Muscle layer of duodenum (tissue), 2 donors: ENCODE measurements around the gene PAN2.
"Not testable (repeated sequence)": the region's sequence is repeated elsewhere in the genome, so short reads cannot be mapped to it uniquely, and the experiment has no call there.

Experiments used
- H3K27ac ChIP-seq: one replicate; pipeline ENCODE4 v1.7.0; 2013; ENCODE audit warnings: mild to moderate bottlenecking, low read length
- H3K27me3 ChIP-seq: one replicate; pipeline ENCODE4 v1.7.0; 2013; ENCODE audit warnings: low read depth, mild to moderate bottlenecking, control low read depth, low read length
- H3K36me3 ChIP-seq, 2 donors: one replicate each; pipeline ENCODE4 v1.7.0; 2013; ENCODE audit warnings: low read length in 2 of 2, control low read depth in 1 of 2, mild to moderate bottlenecking in 1 of 2; ENCODE audit not compliant: insufficient read depth in 2 of 2, control insufficient read depth in 1 of 2
- H3K4me1 ChIP-seq, 2 donors: one replicate each; pipeline ENCODE4 v1.7.0; 2013; ENCODE audit warnings: low read length in 2 of 2, mild to moderate bottlenecking in 2 of 2, control low read depth in 1 of 2, moderate library complexity in 1 of 2; ENCODE audit not compliant: insufficient read depth in 2 of 2, control insufficient read depth in 1 of 2
- H3K4me3 ChIP-seq, 2 donors: one replicate each; pipeline ENCODE4 v1.7.0; 2013; ENCODE audit warnings: low read length in 2 of 2, low read depth in 1 of 2, mild to moderate bottlenecking in 1 of 2
- H3K9me3 ChIP-seq, 2 donors: one replicate each; pipeline ENCODE4 v1.7.0; 2013; ENCODE audit warnings: low read length in 2 of 2, control low read depth in 1 of 2, mild to moderate bottlenecking in 1 of 2; ENCODE audit not compliant: control insufficient read depth in 1 of 2
- donor health status: healthy.

Gene PAN2

DNA sequence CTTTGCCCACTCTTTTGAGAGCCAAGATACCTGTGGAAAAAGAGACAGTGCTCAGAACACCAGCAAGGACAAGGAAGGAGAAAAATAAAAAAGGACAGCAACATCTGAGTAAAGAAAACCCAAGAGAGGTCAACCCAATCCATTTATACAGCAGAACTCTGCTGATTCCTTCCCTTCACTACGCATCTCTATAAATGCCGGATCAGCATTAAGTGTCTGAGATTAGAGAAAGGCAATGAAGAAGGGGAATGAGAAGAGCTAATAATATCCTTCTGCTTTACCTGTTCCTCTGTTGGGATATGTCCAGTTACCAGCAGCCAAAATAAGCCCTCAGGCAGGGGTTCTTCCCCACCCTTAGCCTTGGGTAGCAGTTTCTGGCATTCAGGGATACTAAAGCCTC lies 51.2 kb downstream of the PAN2 start:
- Histone ChIP-seq H3K36me3 (peaks cover 40 to 57% of the 10 kb centered on the region in 2 donors), H3K4me3 (no peak overlapping the region), H3K9me3 (no peaks in the 10 kb centered on the region), H3K27me3 (no peaks in the 10 kb centered on the region), H3K27ac (peak overlapping the region; percentile 23), H3K4me1 (peaks cover 4 to 25% of the 10 kb centered on the region in 2 donors)

DNA sequence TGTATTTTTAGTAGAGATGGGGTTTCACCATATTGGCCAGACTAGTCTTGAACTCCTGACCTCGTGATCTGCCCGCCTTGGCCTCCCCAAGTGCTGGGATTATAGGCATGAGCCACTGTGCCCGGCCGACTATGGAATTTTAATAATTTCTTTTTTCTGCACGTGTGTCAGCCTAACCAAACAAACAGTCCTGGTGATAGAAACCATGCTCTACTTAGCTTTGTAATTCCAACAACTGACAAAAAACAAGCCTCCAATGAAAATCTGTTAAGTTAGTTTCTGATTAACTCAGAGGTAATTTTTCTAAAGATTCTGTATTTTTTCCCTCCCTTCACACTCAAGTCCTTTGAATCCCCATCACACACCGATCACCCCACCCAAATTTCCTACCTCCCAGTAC lies 51.8 kb downstream of the PAN2 start:
- Histone ChIP-seq H3K4me1 (peaks cover 4 to 19% of the 10 kb centered on the region in 2 donors), H3K4me3 (no peak overlapping the region), H3K36me3 (peaks cover 40 to 57% of the 10 kb centered on the region in 2 donors), H3K27ac (no peak overlapping the region), H3K9me3 (no peaks in the 10 kb centered on the region), H3K27me3 (no peaks in the 10 kb centered on the region)

DNA sequence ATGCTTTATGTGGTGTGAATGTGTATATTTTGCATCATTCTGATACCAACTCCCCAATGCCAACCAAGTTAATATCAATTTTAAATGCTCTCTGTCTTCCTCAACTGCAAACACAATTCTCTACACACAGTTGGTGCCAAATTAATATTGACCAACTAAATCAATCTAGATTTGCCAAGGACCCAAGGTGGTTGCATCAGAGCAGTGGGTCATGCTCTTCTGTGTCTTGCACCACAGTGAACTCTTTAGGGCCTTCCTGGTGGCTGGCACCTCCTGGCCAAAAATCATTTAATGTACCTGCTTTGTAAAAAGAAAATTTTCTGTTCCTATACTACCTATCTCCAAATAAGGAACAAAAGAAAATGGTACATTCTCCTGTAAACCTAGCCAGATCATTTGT lies 53.0 kb downstream of the PAN2 start:
- Histone ChIP-seq H3K36me3 (peaks cover 43 to 59% of the 10 kb centered on the region in 2 donors), H3K4me3 (no peak overlapping the region), H3K4me1 (peaks cover 0 to 8% of the 10 kb centered on the region in 2 donors), H3K27me3 (no peaks in the 10 kb centered on the region), H3K9me3 (no peaks in the 10 kb centered on the region), H3K27ac (no peak overlapping the region)

DNA sequence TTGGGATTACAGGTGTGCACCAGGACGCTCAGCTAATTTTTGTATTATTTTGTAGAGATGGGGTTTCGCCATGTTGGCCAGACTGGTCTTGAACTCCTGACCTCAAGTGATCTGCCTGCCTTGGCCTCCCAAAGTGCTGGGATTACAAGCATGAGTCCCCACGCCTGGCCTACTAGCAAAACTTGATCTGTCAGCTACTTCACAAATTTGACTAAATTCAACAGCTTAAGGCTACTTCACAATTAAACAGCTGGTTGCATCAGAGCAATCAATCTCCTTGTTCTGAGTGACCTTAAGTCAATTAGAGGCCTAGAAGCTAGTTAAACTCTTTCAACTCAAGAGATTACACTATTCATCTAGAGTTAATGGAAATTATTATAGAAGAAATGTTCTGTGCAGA lies 54.9 kb downstream of the PAN2 start:
- no peak overlapping the region for H3K27ac ChIP-seq
- no peaks in the 10 kb centered on the region for H3K9me3 ChIP-seq
- peaks cover 0 to 6% of the 10 kb centered on the region in 2 donors for H3K4me1 ChIP-seq
- no peak overlapping the region for H3K4me3 ChIP-seq
- peaks cover 50 to 67% of the 10 kb centered on the region in 2 donors for H3K36me3 ChIP-seq
- no peaks in the 10 kb centered on the region for H3K27me3 ChIP-seq

DNA sequence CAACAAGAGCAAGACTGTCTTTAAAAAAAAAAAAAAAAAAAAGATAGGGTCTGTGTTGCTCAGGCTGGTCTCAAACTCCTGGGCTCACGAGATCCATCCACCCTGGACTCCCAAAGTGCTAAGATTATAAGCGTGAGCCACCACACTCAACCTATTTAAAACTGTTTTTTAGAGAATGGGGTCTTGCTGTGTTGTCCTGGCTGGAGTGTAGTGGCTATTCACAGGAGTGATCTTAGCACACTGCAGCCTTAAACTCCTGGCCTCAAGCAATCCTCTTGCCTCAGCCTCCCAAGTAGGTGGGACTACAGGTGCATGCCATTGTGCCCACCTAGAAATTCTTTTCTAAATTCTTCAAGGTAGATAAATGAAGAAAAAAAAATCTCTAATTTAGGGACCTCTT lies 59.5 kb downstream of the PAN2 start:
- no peaks in the 10 kb centered on the region for H3K27me3 ChIP-seq
- H3K36me3 ChIP-seq, result peaks cover 41 to 56% of the 10 kb centered on the region in 2 donors
- no peak overlapping the region for H3K4me3 ChIP-seq
- peaks cover 5 to 10% of the 10 kb centered on the region in 2 donors for H3K4me1 ChIP-seq
- H3K9me3 ChIP-seq, result no peaks in the 10 kb centered on the region
- H3K27ac ChIP-seq, result no peak overlapping the region

DNA sequence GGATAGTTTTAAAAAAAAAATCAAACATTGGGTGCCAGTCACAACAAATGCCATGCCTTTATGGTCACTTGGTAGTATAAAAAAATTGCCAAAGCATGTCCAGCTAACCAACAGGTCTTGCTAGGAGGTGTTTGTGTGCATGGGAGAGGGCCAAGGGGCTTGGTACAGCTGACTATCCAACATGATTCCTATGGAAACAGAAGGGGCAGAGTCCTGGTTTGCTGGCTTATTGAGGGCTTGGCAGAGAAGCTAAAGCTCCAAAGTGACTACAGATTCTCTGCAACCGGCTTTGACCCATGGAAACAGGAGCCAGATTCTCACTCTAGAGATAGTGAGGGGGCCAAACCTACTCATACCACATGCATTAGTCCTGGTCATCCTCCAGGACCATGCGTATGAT lies 61.3 kb downstream of the PAN2 start:
- Histone ChIP-seq H3K36me3 (peaks cover 42 to 44% of the 10 kb centered on the region in 2 donors), H3K4me1 (peaks cover 5 to 15% of the 10 kb centered on the region in 2 donors)
- H3K9me3 ChIP-seq, H3K27ac ChIP-seq, H3K4me3 ChIP-seq, H3K27me3 ChIP-seq: not testable (repeated sequence)

DNA sequence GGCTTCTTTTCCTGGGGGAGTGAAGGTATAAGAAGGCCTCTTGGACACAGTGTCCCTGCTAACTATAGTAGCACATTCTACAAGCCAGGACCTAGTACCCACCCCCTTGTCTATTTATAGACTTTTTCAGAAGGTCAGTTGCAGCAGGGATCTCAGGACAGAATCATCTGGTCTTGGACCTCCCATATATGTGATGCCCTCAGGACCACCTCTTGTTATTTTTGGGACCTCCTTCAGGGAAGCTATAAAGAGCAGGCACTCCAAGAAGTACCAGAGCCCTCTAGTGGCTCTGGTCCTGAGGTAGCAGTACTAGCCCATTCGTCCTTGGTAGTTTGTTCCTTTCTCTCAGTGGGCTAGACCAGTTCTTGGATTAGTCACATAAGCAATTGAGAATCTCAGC lies 62.8 kb downstream of the PAN2 start:
- H3K27ac ChIP-seq, result no peak overlapping the region
- H3K36me3 ChIP-seq, result peaks cover 40 to 41% of the 10 kb centered on the region in 2 donors
- no peak overlapping the region for H3K4me3 ChIP-seq
- no peaks in the 10 kb centered on the region for H3K27me3 ChIP-seq
- peaks cover 5 to 21% of the 10 kb centered on the region in 2 donors for H3K4me1 ChIP-seq
- H3K9me3 ChIP-seq, result no peaks in the 10 kb centered on the region

DNA sequence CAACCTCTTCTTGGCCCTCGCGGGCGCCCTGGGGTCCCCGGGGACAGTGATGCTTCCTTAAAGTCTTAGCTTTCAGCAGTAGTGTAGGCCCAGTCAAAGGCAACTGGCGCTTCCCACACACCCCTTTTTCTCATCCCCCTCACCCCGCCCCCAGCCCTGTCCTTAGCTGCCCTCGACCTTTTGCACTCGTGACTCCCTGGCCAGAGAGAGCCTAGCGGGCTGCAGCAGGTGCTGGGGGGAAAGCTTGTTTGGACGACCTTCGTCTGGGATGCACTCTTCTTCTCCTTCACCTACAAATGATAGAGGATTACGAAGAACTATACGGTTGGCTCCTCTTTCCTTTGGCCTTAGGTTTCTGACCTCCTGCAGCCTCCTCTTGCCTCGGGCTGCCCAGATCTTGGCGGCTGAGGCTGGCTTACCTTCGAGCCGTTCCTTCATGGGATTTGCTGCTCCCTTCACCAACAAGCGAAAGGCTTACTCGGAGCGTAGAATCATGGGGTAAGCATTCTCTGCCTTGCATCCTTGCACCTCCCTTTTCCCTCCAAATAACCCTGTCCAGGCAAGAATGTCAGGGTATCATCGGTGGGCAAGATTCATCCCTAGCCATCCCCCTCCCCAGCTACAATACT lies 66.2 kb downstream of the PAN2 start:
- Histone ChIP-seq H3K4me1 (peaks cover 5 to 21% of the 10 kb centered on the region in 2 donors), H3K4me3 (peak overlapping the region; percentile 80 to 82), H3K27me3 (no peaks in the 10 kb centered on the region), H3K27ac (no peak overlapping the region), H3K36me3 (peaks cover 12 to 15% of the 10 kb centered on the region in 2 donors), H3K9me3 (no peaks in the 10 kb centered on the region)

DNA sequence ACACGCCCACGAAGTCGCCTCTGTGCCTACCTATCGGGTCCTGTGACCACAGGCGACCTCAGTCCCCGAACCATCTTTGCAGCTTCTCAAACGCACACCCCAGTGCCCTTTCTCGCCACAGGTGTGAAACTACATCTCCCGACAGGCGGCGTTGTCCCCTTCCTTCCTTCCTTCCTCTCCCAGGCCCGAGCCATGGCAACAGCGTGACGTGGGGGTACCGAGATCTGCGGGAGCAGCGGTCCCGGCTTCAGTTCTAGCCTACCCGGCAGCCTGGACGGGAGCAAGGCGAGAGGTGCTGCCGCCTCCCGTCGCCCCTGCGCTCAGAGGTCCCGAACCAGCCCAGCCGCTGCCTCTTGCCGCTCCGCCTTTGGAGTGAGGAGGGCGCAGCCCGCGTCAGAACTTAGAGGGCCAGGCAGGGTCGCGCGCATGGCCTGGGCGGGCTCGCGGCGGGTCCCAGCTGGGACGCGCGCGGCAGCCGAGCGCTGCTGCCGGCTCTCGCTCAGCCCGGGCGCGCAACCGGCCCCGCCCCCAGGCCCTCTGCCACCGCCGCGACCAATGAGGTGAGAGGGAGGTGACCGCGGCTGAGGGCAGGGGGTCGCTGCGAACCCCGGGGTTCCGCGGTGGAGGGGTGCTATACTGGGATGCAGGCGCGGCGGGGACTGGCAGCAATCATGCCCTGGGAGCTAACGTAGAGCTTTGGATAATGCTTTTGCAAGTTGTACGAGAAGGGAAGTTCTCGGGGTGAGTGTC lies 66.9 kb downstream of the PAN2 start, which contains the start of gene COQ10A:
Gene COQ10A (plus strand): TSS at position 250 of the 750 bp plus-strand sequence. CDS start 177 bp downstream, at position 427.
- peaks cover 5 to 21% of the 10 kb centered on the region in 2 donors for H3K4me1 ChIP-seq
- peak within 1 kb of the TSS; percentile 79 for H3K27ac ChIP-seq
- peak within 1 kb of the TSS; percentile 80 to 82 for H3K4me3 ChIP-seq
- no peaks in the 10 kb centered on the region for H3K27me3 ChIP-seq
- H3K36me3 ChIP-seq, result peaks cover 10 to 15% of the 10 kb centered on the region in 2 donors
- no peaks in the 10 kb centered on the region for H3K9me3 ChIP-seq
